OCI-LY1 (cell line): Measurements from ENCODE around the gene PAPOLB.

ENCODE experiments used
- H2AFZ ChIP-seq: fragments of 200-600 bp; sonication (generic), shearing (Covaris generic); 2 replicates; pipeline ENCODE4 v1.6.0; 2014; ENCODE audit warnings: antibody characterized with exemption, mild to moderate bottlenecking, low read length
- H3F3A ChIP-seq: fragments of 200-600 bp; sonication (generic), shearing (Covaris generic); 2 replicates; pipeline ENCODE4 v1.6.0; 2014; ENCODE audit warnings: mild to moderate bottlenecking, antibody characterized with exemption, low read length, moderate library complexity; ENCODE audit not compliant: insufficient read depth
- H3K27ac ChIP-seq: fragments of 200-600 bp; sonication (generic); 2 replicates; pipeline ENCODE4 v1.5.1; 2014; ENCODE audit warnings: low read length, mixed run types, mild to moderate bottlenecking, low read depth; ENCODE audit not compliant: poor library complexity, severe bottlenecking
- H3K27me3 ChIP-seq: fragments of 200-600 bp; sonication (generic); 2 replicates; pipeline ENCODE4 v1.6.0; 2014; ENCODE audit warnings: antibody characterized with exemption, mild to moderate bottlenecking, low read length, moderate library complexity; ENCODE audit not compliant: insufficient read depth
- H3K36me3 ChIP-seq: fragments of 200-600 bp; sonication (generic); 2 replicates; pipeline ENCODE4 v1.6.1; 2014; ENCODE audit warnings: mild to moderate bottlenecking, antibody characterized with exemption, low read length, moderate library complexity, mixed read lengths; ENCODE audit not compliant: insufficient read depth
- H3K4me1 ChIP-seq: fragments of 200-600 bp; sonication (generic); 2 replicates; pipeline ENCODE4 v1.5.1; 2014; ENCODE audit warnings: mild to moderate bottlenecking, low read length, moderate library complexity; ENCODE audit not compliant: insufficient read depth, severe bottlenecking
- H3K4me2 ChIP-seq: fragments of 200-600 bp; sonication (generic), shearing (Covaris generic); 2 replicates; pipeline ENCODE4 v1.6.1; 2014; ENCODE audit warnings: low read length
- H3K4me3 ChIP-seq: fragments of 200-600 bp; sonication (generic); 2 replicates; pipeline ENCODE4 v1.5.1; 2014; ENCODE audit warnings: low read length, low read depth, mild to moderate bottlenecking, mixed read lengths; ENCODE audit not compliant: poor library complexity, severe bottlenecking
- H3K79me2 ChIP-seq: fragments of 200-600 bp; shearing (Covaris generic); 2 replicates; pipeline ENCODE4 v1.6.1; 2016; ENCODE audit warnings: mixed run types, low read length, mixed read lengths; ENCODE audit not compliant: insufficient read depth
- H3K9ac ChIP-seq: fragments of 200-600 bp; sonication (generic), shearing (Covaris generic); 2 replicates; pipeline ENCODE4 v1.6.1; 2014; ENCODE audit warnings: mild to moderate bottlenecking, low read length, mixed read lengths
- H3K9me2 ChIP-seq: fragments of 200-600 bp; sonication (generic), shearing (Covaris generic); 2 replicates; pipeline ENCODE4 v1.6.1; 2014; ENCODE audit warnings: low read depth, mild to moderate bottlenecking, low read length, mixed read lengths
- H3K9me3 ChIP-seq: fragments of 200-600 bp; shearing (Covaris generic); 2 replicates; pipeline ENCODE4 v1.6.1; 2014; ENCODE audit warnings: low read length, mixed read lengths
- H4K20me1 ChIP-seq: fragments of 200-600 bp; sonication (generic), shearing (Covaris generic); 2 replicates; pipeline ENCODE4 v1.6.0; 2016; ENCODE audit warnings: mild to moderate bottlenecking, low read length; ENCODE audit not compliant: insufficient read depth
- CTCF ChIP-seq: fragments of 200-600 bp; sonication (generic), shearing (Covaris generic); IDR thresholded peaks from 2 replicates; pipeline ENCODE4 v1.5.1; 2017; ENCODE audit warnings: mild to moderate bottlenecking, antibody characterized with exemption, low read length, moderate library complexity, mixed read lengths
- EZH2 ChIP-seq: fragments of 200-600 bp; sonication (generic), shearing (Covaris generic); IDR thresholded peaks from 2 replicates; pipeline ENCODE4 v1.8.0; 2017; ENCODE audit warnings: borderline replicate concordance, mixed run types, mild to moderate bottlenecking, antibody characterized with exemption, low read length, moderate library complexity, mixed read lengths

The PAPOLB gene

GRCh38 chr7:4808026-4808425 is 53.8 kb downstream of the PAPOLB start:
- Histone ChIP-seq H3K27me3 (peaks cover 2% of the 10 kb centered on the region; the same call in 1 of the 2 replicates), H3K36me3 (no peaks in the 10 kb centered on the region), H3K9ac (no peak overlapping the region), H3K27ac (no peak overlapping the region), H4K20me1 (no peaks in the 10 kb centered on the region), H2AFZ (no peak overlapping the region), H3K79me2 (no peaks in the 10 kb centered on the region), H3K9me2 (no peaks in the 10 kb centered on the region), H3K4me1 (no peaks in the 10 kb centered on the region), H3K4me2 (no peak overlapping the region), H3K9me3 (no peaks in the 10 kb centered on the region), H3K4me3 (no peak overlapping the region), H3F3A (no peaks in the 10 kb centered on the region)
- no peak for TF ChIP-seq EZH2
- no peak for TF ChIP-seq CTCF
